GM19397 (cell line): Measurements from ENCODE around the gene WDR55.
A peak's percentile ranks its signal among the peaks of the same experiment; 100 is the strongest.
"Not testable (repeated sequence)": the region's sequence is repeated elsewhere in the genome, so short reads cannot be mapped to it uniquely, and the experiment has no call there.

Experiments
- ATAC-seq: cut with Tn5 transposase; IDR thresholded peaks from one replicate; pipeline ENCODE4 v1.9.1; 2021; ENCODE audit warnings: mild to moderate bottlenecking, moderate library complexity; ENCODE audit not compliant: unreplicated experiment

Gene WDR55

DNA sequence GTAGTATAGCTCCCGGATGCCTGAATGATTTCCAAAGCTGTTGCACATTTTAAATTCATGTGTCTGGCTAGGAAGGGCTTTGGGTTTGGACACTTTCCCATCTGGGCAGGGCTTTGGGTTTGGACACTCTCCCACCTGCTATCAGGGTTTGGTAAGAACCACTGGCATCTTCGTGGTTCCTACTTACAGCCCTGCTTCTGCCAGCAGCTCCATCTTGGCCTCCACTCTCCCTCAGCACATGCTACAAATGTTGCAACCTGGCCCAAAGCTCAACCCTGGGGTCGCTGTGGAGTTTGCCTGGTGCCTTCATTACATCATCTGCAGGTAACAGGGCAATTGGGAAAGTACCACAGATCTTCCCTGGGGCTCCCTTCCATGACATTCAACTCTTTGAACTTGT, 22.0 kb upstream of the WDR55 start:
- no peak for ATAC-seq

DNA sequence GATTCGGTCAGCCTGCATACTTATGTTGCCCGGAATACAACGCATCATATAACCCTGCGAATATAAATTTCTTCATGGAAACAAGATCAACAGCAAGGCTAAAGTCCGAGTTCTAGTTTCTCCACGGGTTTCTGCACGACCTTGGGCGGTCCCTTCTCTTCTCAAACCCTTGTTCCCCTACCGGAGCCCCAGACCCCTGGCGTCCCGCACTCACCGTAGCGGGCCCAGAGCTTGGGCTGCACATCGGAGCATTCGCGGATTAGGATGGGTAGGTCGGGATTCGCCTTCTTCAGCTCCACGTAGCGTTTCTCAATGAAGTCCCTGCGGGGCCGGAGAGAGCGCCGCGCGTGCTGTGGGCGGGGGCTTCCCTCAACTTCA, 17.7 kb upstream of the WDR55 start:
- peak; percentile 42 for ATAC-seq

DNA sequence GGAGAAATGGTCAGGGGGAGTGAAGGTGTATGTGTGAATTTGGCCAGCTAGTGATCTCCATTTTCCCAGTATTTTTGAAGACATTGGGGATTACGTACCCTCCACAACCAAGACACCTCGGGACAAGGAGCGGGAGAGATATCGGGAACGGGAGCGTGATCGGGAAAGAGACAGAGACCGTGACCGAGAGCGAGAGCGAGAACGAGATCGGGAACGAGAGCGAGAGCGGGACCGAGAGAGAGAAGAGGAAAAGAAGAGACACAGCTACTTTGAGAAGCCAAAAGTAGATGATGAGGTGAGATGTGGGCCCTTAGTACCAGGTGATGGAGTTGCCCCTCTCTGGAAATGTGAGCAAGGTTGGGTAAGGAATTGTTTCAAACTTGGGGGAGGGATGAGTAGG, 5.8 kb upstream of the WDR55 start:
- no peak for ATAC-seq

DNA sequence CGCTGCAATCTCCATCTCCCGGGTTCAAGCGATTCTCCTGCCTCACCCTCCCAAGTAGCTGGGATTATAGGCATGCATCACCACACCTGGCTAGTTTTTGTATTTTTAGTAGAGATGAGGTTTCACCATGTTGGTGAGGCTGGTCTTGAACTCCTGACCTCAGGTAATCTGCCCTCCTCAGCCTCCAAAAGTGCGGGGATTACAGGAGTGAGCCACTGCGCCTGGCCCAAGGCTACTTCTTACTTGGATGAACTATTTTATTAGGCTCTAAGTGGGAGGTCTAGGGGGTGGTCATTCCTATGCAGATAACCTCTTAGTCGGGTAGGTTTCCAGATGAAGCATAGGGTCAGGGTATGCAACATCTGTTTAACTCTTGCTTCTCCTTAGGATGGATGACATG, 4.3 kb upstream of the WDR55 start:
- not testable (repeated sequence) for ATAC-seq

DNA sequence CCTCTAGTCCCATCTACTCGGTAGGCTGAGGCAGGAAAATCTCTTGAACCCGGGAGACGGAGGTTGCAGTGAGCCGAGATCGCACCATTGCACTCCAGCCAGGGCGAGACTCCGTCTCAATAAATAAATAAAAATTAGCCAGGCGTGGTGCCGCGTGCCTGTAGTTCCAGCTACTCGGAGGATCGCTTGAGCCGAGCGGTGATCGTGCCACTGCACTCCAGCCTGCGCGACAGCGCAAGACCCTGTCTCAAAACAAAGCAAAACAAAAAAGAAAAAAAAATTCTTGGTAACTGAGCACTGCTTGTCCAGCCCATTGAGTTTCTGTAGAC, 710 bp upstream of the WDR55 start:
- no peak for ATAC-seq

DNA sequence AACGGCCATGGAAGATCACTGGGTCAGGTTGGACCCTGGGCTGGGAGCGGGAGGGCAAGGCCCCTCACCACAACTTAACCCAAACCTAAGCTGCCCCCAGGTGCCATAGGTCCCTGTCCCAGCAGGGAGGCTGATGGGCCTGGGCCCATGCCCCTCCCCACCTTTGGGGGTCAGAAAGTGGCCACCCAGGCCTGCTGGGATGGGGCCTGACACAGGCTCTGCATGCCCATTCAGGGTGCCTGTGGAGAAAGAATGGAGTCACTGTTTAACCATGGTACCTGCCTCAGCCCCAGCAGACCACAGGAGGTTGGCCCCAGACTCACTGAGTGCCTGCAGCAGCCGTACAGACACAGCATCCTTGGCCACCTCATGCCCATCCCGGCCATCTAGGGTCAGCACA, 6.3 kb downstream of the WDR55 start:
- ATAC-seq: not testable (repeated sequence)

DNA sequence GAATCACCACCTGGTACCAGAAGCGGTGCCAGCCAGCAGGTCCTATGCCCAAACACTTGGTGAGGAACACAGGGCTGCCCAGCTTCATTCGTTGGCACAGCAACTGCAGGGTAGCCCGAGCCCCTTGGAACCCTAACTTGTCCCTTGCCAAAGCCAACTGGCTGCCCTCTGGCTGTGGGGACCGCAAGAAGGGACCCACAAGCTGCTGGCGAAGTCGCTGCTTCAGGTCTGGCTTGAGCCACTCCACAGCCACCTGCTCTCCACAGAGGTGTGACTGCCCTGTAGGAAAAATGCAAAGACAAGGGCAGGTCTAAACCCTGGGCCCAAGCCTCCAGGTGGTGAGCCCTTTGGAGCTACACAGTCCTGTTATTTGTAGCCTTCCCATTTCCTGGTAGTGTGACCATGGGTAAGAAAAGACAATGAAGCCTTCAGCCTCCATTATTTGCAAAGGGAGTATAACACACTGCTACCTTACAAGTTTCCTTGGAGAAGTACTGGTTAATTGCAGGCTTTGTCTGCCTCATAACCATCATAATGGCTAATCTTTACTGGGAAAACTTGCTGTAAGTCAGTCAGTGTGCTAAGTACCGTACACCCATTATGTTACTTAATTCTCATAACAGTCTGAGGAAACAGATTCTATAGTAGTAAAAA, 6.9 kb downstream of the WDR55 start:
- no peak for ATAC-seq

DNA sequence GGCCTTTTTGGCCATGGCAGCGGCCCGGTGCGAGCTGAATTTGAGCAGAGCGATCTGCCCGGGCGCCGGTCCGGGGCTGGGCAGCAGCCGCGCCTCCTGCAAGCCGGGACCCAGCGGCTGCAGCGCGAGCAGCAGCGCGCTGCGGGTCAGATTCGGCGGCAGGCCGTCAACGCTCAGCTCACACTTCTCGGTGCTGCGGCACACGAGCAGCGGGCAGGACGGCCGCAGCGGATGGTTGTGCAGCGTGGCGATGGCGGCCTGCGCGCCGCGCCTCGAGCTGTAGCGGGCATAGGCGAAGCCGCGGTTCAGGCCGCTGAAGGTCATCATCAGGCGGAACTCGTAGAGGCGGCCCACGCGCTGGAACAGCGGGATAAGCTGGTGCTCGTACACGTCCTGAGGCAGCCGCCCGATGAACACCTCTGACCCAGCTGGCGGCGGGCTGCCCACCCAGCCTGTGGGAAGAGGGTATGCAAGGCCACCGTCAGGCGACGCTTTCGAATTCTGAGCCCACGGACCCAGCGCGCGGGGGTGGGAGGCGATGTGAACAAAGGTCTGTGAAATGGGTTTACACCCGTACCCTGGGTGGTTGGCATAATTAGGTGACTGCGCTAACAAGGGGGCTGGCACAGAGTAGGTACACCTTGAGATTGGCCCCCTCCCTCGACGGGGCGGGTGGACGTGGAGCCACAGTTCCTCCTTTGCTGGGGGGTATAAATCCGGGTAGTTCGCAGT, 7.9 kb downstream of the WDR55 start:
- no peak for ATAC-seq

DNA sequence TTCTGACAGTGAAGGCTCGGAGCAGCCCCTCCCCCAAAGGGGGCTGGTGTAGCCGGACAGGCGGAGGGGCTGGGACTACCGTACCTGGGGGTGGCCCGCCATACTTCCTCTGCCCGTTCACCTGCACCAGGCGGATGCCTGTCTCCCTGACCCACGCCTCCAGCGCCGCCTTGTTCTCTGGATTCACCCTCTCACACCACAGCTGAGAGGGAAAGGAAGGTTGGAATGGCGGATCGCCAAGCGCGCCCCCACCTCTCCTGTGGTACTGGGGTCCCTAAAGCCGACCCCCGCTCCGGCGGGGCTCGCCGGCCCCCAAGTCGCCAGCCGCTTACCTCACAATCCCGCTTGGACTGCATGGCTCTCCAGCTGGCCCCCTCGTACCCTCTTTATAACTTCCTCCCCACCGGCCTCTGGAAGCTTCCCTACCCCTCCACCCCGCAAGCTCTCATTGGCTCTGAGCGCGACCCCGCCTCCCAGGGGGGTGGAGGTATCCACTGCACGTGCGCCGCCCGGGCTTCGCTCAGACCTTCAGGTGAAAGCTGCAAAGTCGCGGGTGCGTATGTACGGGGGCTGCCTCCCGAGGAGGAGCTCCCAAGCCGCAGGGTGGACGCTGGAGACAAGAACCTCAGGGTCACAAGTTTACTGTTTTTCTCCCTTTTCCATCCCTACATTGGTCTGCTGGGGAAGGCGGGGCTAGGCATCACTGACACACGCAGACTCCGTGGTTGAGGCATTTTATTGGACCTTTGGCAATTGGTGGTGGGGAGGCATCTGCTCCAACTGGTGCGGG, 8.7 kb downstream of the WDR55 start, which contains the start of gene DND1:
TSS of gene DND1 (minus strand) at position 390 of the 790 bp plus-strand sequence. CDS start at position 356, 34 bp downstream.
- no peak for ATAC-seq

DNA sequence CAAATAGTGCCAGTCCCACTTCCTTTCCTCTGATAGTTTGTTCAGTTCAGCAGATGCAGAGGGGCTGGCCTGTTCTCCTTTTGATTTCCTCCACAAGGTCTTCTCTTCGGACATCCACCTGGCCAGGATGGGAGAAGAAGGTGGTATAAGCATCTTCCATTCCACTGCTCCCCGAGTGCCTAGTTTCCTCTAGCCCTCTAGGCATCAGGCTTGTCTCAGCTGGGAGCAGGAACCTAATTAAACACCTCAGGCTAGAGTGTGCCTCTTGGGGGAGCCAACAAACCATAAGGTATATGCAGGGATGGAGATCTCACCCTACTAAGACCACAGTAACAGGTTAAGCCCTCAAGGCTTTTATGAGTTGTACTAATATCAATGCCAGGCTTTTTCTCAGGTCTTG, 9.5 kb downstream of the WDR55 start:
- no peak for ATAC-seq

DNA sequence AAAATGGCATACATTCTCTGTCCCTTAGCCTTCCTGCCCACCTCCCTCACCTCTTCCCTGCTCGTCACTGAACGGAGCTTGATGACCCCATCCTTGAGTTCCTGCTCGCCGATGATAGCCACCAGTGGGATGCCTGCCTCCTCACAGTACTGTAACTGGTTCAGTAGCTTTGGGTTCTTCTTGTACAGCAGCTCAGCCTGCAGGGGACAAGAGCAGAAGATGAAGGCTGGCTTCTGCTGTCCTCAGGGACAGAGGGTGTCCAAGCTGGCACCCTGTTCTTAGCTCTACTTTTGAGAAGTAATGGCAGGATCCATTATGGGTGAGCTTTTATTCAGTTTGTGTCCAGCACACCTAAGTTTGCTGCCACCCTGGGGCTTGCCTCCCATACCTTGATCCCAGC, 9.9 kb downstream of the WDR55 start:
- ATAC-seq: no peak

DNA sequence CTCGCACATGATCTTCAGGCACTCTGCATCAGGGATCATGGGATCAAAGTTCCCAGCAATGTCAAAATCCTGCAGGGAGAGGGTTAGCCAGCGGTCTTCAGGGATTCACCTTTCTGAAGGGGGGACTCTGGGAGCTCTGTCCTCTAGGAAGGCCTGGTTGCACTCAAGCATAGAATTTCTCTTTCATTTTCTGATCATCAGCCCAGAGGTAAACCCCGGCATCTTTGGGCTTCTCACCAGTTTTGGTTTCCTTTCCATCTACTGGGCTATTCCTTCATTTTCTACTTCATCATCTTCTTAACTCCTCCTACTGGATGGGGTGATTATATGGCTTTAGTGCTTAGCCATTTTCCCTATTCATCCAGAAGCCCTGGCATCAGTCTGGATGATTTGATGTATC, 13.2 kb downstream of the WDR55 start:
- no peak for ATAC-seq

DNA sequence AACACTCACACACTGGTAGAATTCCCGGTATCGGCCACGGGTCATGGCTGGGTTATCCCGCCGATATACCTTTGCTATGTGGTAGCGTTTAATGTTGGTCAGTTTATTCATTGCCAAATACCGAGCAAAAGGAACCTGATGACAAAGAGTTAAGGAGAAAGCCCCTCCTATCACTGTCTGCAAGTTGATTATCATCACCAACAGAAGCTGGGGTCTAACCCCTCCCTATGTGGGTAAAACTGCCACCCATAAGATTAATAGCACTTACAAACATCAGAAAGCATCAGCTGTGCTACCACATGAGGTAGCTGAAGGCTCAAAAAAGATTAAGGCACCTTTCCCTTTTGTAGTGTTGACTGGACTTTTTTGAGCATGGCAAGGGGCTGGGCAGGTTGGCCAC, 14.3 kb downstream of the WDR55 start:
- ATAC-seq: no peak

DNA sequence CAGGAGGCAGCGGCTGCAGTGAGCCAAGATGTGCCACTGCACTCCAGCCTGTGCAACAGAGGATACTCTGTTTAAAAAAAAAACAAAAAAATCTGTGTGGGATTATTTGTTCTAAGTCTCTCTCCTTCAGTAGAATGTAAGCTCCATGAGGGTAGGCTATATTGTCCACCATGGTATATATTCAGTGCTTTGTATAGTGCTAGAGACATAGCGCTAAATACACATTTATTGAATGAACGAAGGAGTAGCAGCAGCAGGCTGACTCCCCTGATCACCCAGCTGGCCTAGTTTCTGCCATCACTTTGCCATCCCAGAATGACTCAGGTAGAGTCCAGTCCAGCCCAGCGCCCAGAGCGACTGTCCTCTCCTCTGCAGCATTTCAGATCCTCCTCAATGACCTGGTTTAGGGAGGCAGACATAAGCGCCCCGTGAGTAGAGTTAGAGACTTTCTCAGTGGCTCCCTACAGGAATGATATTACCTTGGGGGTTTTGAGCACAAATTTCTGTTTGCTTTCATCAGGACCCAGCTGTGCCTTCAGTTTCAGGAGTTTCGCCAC, 25.8 kb downstream of the WDR55 start:
- ATAC-seq: no peak

DNA sequence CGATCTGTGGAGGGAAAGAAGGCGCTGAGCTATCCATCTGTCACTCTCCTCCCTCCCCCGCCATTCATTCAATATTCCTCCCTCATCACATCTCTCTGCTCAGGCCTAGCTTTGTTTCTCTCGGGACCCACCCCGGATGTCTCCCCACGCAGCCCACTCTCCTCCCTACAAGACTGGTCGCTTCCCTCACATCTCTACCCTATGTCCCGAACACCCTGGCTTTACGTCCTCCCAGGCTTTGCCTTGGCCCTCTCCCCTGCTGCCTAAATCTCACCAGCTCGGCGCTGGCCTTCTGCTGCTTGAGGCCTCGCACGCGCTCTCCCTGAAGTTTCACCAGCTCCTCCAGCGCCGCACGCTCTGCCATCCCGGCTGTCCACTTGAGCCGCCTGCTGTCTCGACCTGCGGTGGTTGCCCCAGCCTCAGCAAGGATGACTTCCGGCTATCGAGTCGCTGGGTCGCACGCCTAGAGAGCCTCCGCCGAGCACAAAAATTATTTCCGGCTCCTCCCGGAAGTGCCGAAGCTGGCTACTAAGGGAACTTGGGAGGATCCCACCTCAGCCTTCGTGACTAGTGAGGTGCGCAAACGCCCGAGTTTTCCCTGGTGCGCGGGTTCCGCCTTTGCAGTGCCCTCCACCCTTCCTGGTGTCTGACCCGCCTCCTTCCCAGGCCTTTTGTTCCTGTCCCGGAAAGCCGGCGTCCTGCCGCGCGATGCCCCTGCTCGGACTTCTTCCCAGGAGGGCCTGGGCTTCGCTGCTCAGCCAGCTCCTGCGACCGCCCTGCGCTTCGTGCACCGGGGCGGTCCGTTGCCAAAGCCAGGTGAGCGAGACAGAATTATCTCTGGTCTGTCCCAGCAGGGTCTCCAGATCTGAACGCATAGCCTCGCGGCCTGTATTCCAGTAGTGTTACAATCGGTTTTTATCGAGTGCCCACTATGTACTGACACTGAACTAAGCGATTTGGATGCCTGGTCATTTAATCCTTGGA, 26.5 kb downstream of the WDR55 start, which contains the start of the genes HARS1 and HARS2:
TSS of gene HARS1 (minus strand) at position 430 of the 984 bp plus-strand sequence. CDS start at position 364, 66 bp downstream.
TSS of gene HARS2 (plus strand) at position 515 of the 984 bp plus-strand sequence. CDS start at position 709, 194 bp downstream.
- ATAC-seq: peak; percentile 98

DNA sequence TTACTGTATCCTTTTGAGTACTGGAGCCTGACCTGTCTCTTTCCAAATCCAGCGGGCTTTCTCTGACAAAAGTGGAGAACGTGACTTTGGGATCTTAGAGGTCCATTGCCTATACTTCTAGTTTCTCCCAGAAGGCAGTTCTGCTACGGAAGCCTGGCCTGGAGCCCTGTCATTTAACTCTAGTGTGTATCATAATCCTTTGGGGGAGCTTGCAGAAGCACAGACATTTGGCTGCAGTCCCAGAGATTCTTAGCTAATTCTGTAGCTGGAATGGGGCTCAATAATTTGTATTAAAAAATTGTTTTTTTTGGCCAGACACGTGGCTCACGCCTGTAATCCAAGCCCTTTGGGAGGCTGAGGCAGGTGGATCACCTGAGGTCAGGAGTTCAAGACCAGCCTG, 29.6 kb downstream of the WDR55 start:
- no peak for ATAC-seq

DNA sequence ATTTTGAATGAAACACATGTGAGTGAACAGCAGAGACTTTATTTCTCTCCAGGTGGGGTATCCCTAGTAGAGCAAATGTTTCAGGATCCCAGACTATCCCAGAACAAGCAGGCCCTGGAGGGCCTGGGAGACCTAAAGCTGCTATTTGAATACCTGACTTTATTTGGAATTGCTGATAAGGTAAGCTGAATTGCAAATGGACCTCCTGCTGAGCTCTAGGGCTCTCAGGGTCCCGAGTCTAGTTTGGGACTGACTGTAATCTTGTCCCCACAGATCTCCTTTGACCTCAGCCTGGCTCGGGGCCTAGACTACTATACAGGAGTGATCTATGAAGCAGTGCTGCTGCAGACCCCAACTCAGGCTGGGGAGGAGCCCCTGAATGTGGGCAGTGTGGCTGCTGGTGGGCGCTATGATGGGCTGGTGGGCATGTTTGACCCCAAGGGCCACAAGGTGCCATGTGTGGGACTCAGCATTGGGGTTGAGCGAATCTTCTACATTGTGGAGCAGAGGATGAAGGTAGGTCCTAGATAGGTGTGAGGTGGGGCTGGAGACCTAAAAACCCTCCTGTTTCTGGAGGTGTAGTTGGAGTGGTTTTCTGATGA, 32.3 kb downstream of the WDR55 start:
- ATAC-seq: no peak

DNA sequence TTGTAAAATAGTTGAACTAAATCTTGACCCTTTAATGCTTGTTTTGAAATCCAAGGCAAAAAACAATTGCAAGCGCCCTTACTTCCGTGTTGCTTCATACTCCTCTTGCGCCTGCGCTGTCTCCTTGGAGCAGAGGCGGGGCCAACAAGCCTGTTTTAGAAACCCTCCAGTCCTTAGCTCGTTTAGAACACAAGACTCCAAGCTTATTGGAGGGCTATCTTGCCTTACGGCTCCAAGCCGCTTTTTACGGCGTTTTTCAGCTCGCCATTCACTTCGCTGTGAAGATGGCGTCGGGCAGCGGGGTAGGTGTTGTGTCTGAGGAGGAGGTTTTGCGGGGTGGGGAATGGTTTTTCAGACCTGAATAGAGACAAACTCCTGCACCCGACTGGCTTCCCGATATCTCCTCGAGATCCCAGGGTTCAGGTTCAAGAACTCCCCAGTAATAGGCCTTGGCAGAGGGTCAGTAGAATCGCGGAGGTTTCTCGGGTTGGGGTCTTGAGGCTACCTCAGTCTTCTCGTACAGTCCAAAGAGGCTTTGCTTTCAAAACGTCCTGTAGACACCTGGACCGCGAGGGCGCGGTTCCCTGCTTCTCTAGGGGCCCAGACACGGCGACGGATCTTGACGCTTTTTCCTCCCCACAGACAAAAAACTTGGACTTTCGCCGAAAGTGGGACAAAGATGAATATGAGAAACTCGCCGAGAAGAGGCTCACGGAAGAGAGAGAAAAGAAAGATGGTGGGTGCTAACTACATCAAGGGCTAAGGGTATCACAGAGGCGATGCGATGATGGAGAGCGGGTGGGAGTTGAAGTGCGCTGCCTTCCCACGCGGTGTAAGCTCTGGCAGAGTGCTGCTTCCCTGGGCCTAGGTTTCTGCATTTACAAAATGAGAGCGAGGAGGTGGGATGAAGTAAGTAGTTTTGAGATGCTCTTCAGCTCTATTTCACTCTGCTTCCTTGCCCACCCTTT, 35.8 kb downstream of the WDR55 start, which contains the start of gene ZMAT2:
TSS of gene ZMAT2 (plus strand) at position 271 of the 968 bp plus-strand sequence. CDS start at position 285, 14 bp downstream.
- peak; percentile 96 for ATAC-seq
